EH (cell line): ENCODE results near the gene FAM240B.

Source experiments
- DNase-seq: peaks from one replicate; pipeline ENCODE4 v3.0.0-alpha.2; 2015; ENCODE audit warnings: low read depth

Gene FAM240B

GRCh38 chr9:38699337-38699736 lies 20.6 kb downstream of the FAM240B start:
- no peak for DNase-seq

GRCh38 chr9:38697776-38698300 lies 22.1 kb downstream of the FAM240B start:
- no peak for DNase-seq

- DNase-seq, result no peak
Observed at GRCh38 chr9:38696999-38697398, 22.9 kb downstream of the FAM240B start.

- DNase-seq, result no peak
Observed at GRCh38 chr9:38694676-38695075, 25.3 kb downstream of the FAM240B start.

DNA sequence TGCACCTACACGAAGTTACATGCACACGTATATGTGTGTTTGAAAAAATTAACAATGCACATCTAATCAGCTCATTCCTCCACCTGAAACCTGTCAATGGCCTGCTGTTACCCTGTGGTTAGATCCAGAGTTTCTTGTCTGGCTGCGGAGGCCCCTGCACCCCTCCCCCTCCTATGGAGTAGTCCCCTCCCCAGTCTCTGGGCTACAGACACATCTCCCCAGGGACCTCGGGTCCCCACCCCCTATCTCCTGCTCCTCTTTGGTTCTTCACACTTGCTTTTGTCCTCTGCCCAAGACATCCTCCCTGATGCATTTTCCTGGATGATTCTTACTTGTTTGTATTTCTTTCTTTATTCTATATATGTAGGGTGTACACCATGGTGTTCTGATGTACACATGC lies 27.2 kb downstream of the FAM240B start:
- DNase-seq, result no peak

DNA sequence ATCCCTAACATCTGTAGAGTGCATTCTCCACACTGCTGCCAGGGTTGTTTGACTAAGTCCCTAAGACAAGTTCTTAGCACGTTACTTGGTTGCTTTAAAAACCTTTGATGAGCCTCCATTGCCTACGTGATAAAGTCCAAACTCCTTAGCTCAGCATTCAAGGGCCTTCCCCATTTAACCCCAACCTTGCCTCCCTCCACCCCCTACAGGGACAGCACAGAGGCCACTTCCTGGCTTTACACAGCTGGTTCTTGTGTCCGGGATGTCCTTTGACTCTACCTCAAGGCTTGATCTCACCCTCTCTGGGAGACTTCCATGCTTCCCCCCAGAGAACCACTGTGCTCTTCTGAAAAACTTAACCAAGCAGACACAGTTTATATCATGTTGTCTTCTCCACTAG lies 29.4 kb downstream of the FAM240B start:
- DNase-seq, result no peak

DNA sequence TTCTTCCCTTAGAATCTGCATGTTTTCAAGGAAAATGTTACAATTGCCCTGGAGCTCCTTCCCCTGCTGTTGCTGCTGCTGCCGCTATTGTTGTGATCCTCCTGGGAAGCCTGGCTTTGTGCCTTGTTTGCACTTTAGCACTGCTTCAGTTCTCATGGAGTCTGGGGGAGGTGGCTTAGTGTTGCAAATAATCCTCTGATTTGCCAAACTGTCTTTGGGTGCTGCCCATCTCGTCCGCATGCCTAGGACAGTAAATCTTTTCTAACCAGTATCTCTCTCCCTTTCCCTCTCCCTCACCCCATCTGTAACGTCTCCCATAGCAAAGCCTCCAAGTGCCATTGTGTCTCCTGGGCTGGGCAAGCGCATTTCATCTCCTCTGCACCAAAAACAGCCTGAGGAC lies 30.3 kb downstream of the FAM240B start:
- DNase-seq, result peak; percentile 38

DNA sequence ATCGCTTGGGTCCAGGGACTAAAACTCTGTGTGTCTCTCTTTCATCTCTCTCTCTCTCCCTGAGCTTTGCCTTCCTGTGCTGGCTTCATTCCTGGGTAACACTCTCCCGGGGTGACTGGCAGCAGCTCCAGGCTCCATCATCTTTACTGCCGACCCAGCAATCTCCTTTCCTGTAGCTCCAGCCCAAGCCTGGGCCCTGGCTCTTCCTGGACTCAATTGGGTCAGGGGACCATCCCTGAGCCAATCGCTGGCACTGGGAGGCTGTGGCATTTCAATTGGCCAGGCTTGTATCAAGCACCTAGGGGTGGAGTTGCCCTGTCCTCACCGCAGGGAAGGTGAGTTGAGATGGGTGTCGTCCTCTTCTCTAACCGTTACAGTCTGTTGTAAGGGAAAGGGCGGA lies 31.9 kb downstream of the FAM240B start:
- DNase-seq, result no peak

- peak; percentile 9 for DNase-seq
Observed at GRCh38 chr9:38687389-38687842, 32.5 kb downstream of the FAM240B start.

- no peak for DNase-seq
Observed at GRCh38 chr9:38686933-38687332, 33.0 kb downstream of the FAM240B start.

DNA sequence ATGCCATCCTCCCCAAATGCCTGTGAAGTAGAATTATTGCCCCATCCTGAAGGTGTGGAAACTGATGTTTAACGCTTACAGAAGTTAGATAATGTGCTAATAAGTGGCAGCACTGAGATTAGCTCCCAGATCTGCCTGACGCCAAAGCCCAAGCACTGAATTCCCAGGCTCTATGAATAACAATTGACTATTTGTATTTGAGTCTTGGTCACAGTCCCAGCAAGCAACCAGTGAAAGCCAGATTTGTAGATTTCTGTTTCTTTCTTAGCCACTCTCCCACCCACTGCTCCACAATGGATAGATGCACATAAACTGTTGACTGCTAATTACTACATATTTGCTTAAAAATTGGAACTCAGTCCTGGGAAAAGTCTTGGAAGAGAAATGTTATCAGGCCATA lies 34.4 kb downstream of the FAM240B start:
- DNase-seq, result no peak

- DNase-seq, result no peak
Observed at GRCh38 chr9:38683336-38683735, 36.6 kb downstream of the FAM240B start.

- peak; percentile 92 for DNase-seq
Observed at GRCh38 chr9:38682713-38683112, 37.2 kb downstream of the FAM240B start.

- DNase-seq, result peak; percentile 96
Observed at GRCh38 chr9:38681747-38682227, 38.1 kb downstream of the FAM240B start.

GRCh38 chr9:38680837-38681445 lies 39.0 kb downstream of the FAM240B start:
- peak; percentile 52 for DNase-seq

GRCh38 chr9:38677660-38678303 lies 42.2 kb downstream of the FAM240B start:
- no peak for DNase-seq

GRCh38 chr9:38675831-38676230 lies 44.1 kb downstream of the FAM240B start:
- DNase-seq, result no peak

- no peak for DNase-seq
Observed at GRCh38 chr9:38675211-38675610, 44.7 kb downstream of the FAM240B start.

DNA sequence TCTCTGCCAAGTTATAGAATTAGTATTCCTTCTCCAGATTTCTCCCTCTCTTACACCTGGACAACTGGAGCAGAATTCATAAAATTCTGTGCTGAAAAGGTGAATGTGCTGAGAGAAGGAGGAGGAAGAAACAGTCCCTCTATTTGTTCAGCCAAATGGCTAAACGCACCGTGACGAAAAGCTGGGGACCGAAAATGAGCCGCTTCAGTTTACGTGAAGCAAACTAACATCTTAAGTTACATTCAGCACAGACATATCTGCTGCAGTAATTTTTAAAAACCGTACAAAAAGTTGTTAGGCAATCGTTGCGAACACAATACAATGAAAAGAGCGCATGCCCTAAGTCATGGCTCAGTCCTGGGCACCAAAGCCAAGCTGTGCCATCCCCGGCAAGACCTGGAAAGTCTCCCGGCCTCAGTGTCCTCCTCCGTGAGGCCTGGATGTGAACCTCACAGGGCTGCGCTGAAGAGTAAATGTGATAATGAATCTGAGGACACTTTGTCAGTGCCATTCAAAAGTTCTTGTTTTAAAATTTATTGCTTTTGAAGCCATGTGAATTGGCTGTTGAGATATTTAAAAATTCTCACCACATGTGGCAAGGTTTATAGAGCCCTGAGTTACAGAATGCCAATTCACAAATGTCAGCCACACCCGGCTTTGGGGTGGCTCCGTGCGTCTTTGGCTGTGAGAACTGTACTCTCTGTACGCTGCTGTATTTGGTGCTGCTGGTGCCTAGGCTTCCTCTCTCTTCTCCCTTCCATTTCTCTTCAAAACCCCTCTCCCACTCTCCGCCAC lies 46.3 kb downstream of the FAM240B start:
- no peak for DNase-seq

DNA sequence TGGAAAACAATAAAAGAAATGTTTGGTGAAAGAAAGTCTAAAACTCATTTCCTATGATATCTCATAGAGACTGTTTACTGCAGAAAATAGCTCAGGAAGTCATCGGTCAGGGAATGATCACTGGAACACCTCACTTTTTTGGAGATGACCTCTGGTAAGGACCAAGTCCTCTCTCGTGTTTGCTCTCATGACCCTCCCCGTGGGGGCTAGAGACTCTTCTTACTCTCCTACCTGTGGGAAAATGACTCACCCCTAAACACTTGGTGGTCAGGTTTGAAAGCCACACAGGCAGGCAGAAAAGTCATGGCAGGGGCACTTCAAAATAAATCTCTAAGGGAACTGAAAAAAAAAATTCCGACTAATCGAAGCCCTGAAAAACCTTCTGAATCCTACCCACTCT lies 48.2 kb downstream of the FAM240B start:
- DNase-seq, result no peak

DNA sequence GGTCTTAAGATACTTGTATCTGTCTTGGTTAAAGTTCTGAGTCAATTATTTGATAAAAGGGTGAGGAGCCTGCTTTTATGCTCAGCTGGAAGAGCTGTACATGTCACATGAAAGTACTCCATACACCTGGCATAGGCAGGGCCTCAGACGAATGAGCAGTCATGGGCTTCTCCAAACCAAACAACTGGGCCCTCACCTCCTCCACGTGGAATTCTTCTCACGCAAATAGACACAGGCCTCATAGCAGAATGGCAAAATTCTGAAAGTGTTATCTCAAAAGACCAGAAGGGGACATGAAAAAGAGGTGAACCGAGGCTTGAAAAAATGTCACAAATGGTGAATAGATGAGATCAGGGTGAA lies 48.6 kb downstream of the FAM240B start:
- DNase-seq, result no peak

- DNase-seq, result no peak
Observed at GRCh38 chr9:38670542-38671371, 49.2 kb downstream of the FAM240B start.
